Ovary (tissue), 3 donors: ENCODE measurements around the gene OXCT2.

Source experiments
- CTCF ChIP-seq, 3 donors: fragments of 450-650 bp in 2 of 3; fragments of 200-600 bp in 1 of 3; IDR thresholded peaks; one replicate each; pipeline versions ENCODE4 v1.5.1 to v1.8.0; 2016 to 2022; ENCODE audit warnings: antibody characterized with exemption in 3 of 3, mild to moderate bottlenecking in 1 of 3
- EP300 ChIP-seq: sonication (generic); formaldehyde crosslinking; IDR thresholded peaks from one replicate; pipeline ENCODE4 v1.6.1; 2017; ENCODE audit warnings: antibody characterized with exemption
- POLR2A ChIP-seq: fragments of 450-650 bp; IDR thresholded peaks from one replicate; pipeline ENCODE4 v1.6.1; 2017; ENCODE audit warnings: antibody characterized with exemption, mild to moderate bottlenecking, moderate library complexity
- donor health status: DM: no; HTN: no; CAD: no.

GRCh38 chr1:39733161-39733560 is 38.0 kb downstream of the OXCT2 start:
- TF ChIP-seq CTCF (IDR thresholded peaks at IDR 0.05) (no peak), POLR2A (no peak), EP300 (no peak)
